ENCODE results near the gene PTOV1.

DNA sequence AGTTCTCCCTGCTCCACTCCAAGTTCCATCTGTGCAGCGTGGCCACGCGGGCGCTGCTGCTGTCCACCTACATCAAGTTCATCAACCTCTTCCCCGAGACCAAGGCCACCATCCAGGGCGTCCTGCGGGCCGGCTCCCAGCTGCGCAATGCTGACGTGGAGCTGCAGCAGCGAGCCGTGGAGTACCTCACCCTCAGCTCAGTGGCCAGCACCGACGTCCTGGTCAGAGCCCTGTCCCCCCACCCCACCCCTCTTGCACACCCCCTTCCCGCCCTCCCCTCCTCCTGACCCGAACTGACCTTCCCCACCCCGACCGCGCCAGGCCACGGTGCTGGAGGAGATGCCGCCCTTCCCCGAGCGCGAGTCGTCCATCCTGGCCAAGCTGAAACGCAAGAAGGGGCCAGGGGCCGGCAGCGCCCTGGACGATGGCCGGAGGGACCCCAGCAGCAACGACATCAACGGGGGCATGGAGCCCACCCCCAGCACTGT lies 49.5 kb upstream of the PTOV1 start:
- TF ChIP-seq GATA2 (IDR thresholded peaks at IDR 0.05; ENCODE audit: low read depth, low read length) (no peak), GATA3 (IDR thresholded peaks at IDR 0.05; ENCODE audit: low read depth, low read length) (no peak)

Data from SH-SY5Y (cell line).